ENCODE measurements around the gene LCLAT1.

LCLAT1 gene

DNA sequence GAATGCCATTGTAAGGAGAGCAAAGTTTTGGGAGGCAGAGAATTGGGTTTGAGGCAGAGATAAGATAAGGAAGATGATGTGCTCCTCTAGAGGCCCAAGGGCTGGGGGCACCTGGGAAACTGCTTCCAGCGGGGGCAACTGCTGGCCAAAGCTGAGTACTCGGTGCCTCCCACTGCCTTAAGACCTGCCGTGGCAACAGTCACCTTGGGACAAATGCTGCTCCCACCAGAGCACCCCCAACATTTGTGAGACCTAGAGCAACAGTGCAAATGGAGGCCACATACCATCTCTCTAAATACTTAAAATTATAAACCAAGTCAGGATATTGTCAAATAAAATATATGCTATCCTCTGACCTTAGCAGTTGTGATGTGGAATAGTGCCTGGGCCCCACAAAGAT, 233.1 kb downstream of the LCLAT1 start:
- no peak for DNase-seq

DNA sequence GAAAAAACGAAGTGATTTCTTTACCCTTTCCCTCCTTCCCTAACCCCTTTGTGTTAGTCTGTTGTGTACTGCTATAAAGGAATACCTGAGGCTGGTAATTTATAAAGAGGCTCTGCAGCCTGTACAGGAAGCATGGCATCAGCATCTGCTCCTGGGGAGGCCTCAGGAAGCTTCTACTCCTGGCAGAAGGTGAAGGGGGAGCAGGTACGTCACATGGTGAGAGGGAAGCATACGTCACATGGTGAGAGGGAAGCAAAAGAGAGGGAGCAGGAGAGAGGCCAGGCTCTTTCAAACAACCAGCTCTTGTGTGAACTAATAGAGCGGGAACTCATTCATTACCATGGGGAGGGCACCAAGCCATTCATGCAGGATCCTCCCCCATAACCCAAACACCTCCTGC, 234.0 kb downstream of the LCLAT1 start:
- no peak for DNase-seq

DNA sequence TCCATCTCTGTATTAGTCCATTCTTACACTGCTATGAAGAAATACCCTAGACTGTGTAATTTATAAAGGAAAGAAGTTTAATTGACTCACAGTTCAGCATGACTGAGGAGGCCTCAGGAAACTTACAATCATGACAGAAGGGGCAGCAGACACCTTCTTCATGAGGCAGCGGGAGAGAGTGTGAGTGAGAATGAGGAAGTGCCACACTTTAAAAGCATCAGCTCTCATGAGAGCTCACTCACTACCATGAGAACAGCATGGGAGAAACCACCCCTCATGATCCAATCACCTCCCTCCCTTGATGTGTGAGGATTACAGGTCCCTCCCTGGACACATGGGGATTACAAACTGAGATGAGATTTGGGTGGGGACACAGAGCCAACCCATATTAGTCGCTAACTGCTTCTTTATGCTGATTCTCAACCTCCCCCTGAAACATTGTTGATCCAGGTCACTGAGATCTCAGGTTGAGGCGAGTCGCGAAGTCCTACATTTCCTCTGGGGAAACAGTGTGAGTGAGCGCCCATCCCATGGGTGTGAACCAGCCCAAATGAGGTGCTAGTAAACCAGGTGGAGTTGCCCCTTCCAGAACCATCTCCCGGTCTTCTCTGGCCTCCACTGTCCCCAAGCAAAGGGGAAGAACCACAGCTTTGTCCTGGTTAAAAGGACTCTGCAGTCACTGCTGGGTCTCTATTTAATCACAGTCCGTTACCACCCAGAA, 236.3 kb downstream of the LCLAT1 start:
- no peak for DNase-seq

GRCh38 chr2:30684026-30684425, 237.0 kb downstream of the LCLAT1 start:
- DNase-seq = no peak

GRCh38 chr2:30684516-30684915, 237.5 kb downstream of the LCLAT1 start:
- DNase-seq = no peak

DNA sequence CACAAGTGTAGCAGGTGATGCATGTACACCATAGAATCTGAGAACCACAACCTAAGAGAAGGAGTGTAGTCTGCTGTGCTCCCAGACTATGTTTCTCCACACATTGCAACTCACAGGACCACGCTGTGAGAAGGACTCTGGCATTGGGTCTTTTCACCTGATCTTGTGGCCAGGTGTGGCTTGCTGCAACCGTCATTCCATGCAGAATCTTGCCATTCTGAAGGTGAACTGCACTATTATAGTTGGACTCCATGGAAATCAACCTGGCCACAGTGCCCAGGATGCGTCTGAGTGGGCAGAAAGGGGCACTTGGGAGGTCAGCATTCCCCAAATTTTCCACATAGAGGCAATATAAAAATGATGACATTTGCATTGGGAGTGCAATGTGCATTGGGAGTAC, 237.9 kb downstream of the LCLAT1 start:
- DNase-seq = no peak

DNA sequence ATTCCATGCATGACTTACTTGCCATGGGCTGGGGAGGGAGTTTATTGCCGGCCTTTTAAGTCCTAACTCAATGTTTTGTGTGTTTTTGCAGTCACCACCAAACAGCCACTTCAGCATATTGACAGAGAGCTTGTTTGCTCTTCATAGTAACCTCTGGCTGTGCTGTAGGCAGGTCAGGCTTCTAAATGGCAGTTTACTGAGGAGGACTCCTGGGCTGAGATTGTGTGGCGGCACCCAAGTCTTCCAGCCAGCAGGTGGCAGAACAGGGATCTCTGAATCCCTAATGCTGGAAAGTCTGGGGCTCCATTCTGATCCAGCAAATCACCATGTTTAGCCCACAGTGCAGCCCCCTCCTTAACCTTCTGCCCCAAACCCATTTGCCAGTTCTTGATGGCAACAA, 239.0 kb downstream of the LCLAT1 start:
- DNase-seq = no peak

DNA sequence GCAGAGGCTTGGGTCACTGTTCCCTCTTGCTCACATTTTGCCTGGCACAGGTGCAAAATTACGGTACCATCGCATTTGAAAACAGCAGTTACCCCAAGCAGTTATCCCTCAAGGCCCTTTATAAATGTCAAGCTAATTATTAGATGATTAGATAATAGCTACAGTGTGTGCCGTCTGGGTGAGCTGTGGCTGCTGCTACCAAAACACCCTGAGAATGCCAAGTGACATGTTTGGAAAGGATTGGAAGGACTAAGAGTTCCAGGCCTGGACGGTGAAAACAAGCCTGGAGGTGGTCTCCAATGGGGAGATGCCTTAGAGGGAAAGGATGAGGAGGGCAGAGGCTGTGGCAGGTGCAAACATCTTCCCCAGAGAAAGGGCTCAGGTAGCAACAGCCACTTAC, 239.6 kb downstream of the LCLAT1 start:
- no peak for DNase-seq

DNA sequence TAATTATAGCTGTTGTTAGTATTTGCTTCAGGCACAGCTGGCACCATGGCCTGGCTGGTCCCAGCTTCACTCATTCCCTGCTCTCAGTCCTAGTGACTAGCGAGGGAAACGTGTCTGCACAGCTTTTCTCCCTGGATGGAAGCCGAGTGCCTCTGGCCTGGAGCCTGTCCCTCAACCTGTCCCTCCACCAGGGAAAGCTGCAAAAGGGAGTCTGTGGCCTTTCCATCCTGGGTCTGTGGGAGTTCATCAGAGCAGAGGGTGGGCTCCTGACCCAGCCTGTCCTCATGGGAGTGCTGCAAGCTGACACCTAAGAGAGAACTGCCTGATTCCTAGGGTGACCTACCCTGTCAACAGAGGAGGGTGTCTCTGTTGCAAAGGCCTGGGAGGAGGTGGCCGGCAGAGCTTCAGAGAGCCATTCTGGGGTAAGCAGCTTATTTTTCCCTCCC, 241.9 kb downstream of the LCLAT1 start:
- no peak for DNase-seq

GRCh38 chr2:30689496-30690125, 242.6 kb downstream of the LCLAT1 start:
- no peak for DNase-seq

GRCh38 chr2:30690126-30690561, 243.1 kb downstream of the LCLAT1 start:
- no peak for DNase-seq

GRCh38 chr2:30691091-30691947, 244.3 kb downstream of the LCLAT1 start:
- DNase-seq = no peak

DNA sequence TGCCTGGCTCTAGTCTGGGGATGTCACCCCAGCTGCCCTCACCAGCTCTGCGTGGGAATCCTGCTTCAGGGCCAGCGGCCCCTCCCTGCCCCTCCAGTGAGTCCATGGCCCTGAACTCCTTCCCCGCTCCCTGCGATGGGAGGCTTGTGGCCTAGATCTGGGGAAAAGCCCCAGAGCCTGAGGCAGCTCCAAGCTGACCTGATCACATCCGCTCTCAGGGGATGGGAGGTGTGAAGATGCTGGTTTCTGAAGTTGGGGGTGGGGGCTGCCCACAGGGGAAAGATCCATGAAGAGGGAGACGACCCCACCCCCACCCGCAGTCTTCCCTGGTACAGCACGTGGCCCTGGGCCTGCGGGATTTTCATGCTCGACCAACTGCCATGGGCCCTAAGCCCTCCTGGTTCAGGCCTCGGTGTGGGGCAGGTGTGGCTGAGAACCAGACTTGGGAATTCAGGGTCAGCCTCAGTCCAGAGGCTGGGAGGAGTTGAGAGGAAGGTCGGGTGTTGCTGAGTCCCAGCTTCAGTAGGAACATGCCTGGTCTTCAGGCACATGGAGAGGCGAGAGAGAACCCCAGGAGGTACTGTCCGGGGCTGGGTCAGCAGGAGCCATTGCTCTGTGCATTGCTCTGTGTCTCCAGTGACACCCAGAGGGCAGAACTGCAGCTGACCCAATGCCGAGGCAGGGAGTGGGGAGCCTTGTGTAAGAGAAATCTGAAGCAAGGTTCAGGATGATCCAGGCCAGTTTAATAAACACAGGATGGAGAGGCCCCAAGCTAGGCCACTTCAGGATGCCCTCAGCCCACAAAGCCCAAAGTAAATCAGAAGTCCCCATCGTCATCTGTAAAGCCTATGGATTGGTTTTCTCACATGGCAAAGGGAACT, 245.1 kb downstream of the LCLAT1 start:
- DNase-seq = no peak

GRCh38 chr2:30692829-30693275, 245.8 kb downstream of the LCLAT1 start:
- no peak for DNase-seq

Data from inflammatory macrophage treated with lipopolysaccharide for 4 hours (primary cell).